Measurements from ENCODE around the gene PRRC2A. TPM values are rescaled to one million over a fixed set of nuclear protein-coding genes. Genes with fewer than 3 reads are reported as not detected.

PRRC2A gene
- total RNA-seq, 1 donor from 2014 or later = 76.9 TPM

DNA sequence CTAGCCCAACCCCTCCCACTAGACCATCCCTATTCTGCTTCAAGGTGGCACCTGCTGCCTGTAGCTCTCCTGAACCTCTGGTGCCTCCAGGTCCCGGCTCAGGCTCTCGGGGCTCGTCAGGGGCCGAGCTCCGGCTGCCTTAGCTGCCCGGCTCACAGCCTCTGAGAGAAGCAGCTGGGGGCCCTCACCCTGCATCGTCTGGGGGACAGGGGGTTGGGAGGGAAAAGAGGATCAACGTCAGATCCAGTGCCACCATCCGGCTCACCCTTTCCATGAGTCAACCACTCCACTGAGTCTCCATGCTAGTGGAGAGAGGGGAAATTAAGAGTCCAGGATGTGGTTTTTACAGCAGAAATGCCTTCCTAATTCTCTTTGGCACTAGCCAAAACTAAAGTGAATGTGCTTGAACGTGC lies 18.9 kb downstream of the PRRC2A start:
- DNase-seq = no peak
- intact Hi-C loops (cut with micrococcal nuclease) = no loop called here

DNA sequence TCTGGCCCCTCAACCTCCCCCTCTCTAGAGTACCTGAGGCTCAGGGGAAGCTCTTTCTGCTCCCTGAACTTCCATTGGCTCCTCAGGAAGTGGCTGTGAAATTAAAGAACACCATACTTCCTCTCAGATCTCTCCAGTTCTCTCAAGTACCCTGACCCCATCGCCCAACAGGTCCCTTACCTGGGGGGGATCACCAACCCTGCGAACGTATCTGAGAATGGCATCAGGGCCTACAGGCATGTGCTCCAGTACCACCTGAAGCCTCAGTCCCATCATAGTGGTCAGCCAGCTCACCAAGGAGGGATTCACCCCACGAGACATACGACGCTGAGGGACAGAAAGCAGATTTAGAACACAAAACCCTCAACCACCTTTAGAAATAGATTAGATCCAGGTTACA lies 20.1 kb downstream of the PRRC2A start:
- ATAC-seq = no peak
- intact Hi-C loops (cut with micrococcal nuclease) = no loop called here

More for the DNA sequence above, 18.9 kb downstream of the PRRC2A start:
- ATAC-seq = no peak

DNA sequence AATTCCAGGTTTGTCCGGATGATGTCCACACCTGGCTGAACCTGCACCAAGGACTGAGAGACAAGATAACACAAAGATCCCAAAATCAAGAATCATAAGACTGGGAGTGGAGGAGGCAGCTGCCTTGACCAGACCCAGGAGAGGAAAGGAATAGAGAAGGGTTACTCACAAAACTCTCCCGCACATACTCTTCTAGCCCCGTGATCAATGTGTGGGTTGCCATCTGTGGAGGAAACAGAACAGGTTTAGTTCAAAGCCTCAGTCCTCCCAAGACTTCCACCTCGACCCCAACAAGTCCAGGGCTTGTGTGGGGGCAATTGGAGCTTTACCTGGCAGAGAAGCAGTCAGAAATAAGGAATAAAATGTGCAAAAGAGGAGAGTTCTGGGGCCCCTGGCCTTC lies 20.9 kb downstream of the PRRC2A start:
- intact Hi-C loops (cut with micrococcal nuclease) = no loop called here
- DNase-seq (no peak), ATAC-seq (no peak)

More for the DNA sequence above, 20.1 kb downstream of the PRRC2A start:
- no peak for DNase-seq

DNA sequence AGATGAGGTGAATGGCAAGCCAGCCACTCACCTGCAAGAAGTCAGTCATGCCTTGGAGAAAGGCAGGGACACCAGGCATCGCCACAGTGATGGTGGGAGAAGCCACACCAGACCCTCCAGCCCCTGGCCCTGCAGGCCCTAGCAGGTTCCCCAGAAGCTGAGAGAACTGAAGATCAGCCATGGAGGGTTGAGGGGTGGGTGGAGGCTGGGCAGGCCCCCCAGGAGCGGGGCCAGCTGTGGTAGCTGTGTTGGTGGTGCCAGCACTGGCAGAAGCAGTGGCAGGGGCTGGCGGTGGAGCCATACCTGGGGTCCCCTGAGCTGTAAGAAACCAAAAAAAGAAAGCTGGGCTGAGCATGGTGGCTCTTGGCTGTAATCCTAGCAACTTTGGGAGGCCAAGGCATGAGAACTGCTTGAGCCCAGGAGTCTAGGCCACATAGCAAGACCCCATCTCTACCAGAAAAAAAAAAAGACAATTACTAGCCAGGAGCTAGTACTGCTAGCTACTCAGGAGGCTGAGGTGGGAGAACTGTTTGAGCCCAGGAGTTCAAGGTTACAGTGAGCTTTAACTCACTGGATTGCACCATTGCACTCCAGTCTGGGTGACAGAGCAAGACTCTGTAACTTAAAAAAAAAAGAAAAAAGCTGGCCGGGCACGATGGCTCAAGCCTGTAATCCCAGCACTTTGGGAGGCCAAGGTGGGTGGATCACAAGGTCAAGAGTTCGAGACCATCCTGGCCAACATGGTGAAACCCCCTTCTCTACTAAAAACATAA lies 22.5 kb downstream of the PRRC2A start:
- ATAC-seq (no peak), DNase-seq (no peak)
- intact Hi-C loops (cut with micrococcal nuclease) = no loop called here

DNA sequence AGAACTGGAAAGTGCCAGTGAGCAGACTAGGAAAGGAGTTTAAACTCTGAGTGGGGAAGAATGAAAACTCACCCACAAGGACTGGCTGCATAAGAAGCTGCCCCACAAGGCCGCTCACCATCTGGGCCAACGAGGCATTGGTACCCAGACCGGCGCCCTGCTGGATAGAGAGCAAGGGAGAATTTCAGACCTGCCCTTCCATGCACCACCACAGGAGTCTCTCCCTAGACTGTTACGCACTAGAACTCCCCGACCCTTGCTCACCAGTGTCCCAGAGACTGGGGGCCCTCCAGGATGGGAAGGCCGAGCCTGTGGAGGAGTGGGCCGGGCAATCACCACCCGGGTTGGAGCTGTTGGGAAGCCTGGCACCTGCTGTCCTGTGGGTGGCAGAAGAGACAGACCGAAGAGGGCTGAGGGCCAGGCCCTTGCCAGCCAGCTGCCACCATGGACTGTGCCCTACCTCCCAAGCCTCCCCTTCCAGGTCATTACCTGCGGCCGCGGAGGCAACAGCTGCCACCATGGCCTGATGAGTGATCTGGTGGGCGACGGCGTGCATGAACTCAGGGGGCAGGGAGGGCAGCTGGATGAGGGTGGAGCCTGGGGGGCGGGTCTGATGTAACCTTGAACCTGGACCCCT lies 23.4 kb downstream of the PRRC2A start:
- ATAC-seq (no peak), DNase-seq (no peak)
- intact Hi-C loops (cut with micrococcal nuclease) = no loop called here

DNA sequence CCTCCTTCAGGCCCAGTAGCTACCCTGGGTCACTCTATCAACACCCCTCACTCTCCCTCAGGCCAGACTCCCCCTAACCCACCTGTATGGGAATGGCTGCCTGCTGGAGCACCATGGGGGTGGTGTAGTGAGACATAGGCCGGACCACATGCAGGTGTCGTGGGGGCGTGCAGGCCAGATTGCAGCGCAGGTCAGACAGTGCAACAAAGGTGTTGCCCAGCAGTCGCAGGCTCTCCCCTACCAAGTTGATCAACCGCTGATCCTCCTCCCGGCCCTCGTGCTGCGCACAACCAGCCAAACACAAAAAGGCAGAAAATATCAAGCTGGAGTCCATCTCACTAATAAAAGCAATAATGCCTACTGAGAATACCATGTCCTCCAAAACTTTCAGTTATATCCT lies 24.8 kb downstream of the PRRC2A start:
- DNase-seq (no peak), ATAC-seq (no peak)
- intact Hi-C loops (cut with micrococcal nuclease) = no loop called here

DNA sequence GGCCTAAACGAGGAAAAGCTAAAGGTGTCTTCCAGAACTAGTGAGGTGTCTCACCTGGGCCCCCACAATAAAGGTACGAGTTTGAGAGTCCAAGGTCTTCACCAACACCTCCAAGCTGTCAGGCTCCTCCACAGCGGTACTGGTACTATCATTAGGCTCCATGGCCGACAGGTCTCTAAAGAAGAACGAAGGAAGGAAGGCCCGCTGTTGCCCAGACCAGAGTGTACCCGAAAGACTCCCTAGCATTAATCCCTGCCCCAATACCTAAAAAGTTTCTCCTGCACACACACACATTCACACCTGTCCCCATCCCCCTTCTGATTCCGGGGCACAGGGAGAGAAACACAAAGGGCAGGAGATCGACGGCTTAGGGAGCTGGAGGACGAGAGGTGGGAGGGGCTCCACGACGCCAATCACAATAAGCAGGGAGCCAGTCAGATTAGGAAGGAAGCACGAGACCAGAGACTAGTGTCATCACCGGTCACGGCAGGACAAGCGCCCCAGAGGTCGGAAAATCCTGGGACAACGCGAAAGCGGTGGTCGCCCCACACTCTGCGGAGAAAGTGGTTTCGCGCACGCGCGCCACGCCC lies 31.2 kb downstream of the PRRC2A start:
- ATAC-seq (peak; percentile 72), DNase-seq (no peak)
- intact Hi-C loops (cut with micrococcal nuclease) = no loop called here

DNA sequence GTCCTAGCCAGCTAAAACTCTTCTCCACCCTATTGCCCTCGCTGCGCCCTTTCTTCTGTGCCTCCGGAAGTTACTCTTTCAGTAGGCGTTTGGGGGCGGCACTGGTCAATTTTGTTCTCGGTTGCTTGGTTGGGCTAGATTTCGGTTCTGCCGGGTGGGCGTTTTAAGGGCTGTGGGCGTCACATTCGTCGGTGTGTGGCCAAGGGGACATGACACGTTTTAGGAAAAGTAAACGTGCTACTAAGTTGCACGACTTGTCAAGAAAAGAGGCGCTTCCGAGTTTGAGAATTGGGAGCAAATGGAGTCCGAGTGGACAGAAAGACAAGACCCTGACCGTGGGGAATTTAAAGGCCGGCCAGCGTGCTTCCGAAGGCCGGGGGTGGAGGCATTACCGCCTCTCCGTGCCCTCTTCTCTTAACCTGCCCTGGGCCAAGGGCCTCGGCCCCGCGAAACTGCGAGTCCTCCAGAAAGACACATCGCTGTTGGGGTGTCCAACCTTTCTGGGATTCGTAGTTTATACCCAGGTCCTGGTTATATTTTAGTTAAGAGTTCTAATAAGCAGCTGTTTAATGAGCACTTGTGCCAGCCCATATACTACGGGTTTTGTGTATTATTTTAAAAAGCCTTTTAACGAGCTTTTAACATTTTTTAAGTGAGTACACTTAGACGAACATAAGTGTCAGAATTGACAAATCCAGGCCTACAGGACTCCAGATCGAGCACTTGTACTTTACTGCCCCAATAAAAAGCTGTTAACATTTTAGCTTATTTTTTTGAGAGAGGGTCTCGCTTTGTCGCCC lies 32.6 kb downstream of the PRRC2A start:
- intact Hi-C loops (cut with micrococcal nuclease) = no loop called here
- DNase-seq = peak; percentile 86

DNA sequence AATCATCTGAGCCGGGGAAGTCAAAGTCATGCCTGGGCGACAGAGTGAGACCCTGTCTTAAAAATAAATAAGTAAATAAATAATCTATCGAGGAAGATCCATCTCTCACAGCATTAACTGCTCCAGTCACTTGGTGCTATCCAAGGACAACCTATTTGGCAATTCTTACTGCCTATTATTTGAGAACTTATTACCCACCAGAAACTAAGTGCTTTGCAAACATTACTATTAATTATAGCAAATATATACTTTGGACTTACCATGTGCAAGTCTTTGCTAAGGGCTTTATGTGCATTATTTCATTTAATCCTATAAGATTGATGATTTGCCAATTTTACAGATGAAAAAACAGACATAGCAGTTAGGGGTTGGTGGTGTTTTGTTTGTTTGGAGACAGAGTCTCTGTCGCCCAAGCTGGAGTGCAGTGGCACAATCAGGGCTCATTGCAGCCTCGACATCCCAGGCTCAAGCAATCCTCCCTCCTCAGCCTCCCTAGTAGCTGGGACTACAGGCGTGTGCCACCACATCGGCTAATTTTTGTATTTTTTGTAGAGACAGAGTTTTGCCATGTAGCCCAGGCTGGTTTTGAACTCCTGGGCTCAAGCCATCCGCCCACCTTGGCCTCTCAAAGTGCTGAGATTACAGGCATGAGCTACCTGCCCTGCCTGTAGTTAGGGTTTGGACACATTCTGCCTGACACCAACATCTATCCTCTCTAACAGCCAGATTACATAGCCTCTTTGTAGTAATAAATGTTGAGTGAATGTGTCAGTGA lies 34.2 kb downstream of the PRRC2A start:
- no peak for ATAC-seq
- intact Hi-C loops (cut with micrococcal nuclease) = no loop called here
- no peak for DNase-seq

More for the DNA sequence above, 32.6 kb downstream of the PRRC2A start:
- peak; percentile 79 for ATAC-seq

DNA sequence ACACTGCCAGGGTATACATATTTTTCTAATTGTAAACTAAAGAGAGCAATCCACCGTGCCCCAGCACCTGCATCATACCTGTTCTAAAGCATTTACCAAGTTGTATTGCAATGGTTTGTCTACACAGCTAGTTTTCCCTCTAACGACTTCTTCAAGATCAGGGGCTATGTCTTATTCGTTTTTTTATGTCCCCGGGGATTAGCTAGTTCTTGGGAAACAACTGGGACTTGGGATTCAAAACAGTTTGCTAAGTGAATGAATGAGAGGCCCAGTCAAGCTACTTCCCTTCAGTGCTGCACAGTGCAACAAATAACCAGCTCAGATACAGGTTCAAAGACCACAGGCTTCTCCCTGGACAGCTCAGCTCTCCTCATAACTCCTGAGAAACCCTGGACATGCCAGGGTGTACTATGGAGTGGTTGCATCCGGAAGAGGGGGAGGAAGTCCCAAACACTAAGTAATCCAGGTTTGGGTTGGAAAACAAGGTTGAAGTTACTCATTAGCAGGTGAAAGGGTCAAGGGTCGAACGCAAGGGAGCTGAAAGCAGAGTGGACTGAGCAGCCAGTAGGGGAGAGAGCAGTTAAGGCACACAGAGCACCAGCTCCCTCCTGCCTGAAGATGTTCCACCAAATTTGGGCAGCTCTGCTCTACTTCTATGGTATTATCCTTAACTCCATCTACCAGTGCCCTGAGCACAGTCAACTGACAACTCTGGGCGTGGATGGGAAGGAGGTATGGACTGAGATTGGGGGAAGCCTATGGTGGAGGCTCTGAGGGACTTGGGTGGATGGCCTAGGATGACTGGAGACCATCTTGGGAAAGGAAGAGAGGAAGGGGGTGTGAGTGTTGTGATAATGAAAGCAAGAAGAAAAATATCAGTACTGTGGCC lies 35.1 kb downstream of the PRRC2A start, which contains the start of gene APOM:
TSS of gene APOM (plus strand) at position 546 of the 889 bp plus-strand sequence. CDS start at position 619, 73 bp downstream.
- ATAC-seq (no peak), DNase-seq (no peak)
- intact Hi-C loops (cut with micrococcal nuclease) = no loop called here

DNA sequence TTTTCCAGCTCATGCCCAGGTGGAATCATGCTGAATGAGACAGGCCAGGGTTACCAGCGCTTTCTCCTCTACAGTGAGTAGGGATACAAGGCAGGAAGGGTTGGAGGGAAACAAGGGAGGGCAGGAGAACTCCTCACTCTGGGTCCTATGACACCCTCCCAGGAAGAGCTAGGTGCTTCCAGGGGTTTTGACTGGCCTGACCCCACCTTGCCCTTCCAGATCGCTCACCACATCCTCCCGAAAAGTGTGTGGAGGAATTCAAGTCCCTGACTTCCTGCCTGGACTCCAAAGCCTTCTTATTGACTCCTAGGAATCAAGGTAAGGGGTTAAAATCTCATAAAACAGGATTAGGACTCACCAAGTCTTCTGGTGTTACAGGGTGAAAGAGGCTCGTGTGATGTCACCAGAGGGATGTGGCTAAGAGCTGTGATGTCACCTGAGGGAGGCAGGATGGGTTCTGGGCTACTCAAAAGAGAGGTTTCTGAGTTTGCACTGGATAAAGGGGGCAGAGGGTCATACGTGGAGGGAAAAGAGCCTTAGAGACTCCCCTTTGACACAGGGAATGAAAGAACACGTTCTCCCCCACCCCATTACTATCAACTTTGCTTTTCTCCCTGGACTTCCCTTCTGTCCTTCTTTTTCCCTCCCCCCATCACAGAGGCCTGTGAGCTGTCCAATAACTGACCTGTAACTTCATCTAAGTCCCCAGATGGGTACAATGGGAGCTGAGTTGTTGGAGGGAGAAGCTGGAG lies 37.1 kb downstream of the PRRC2A start:
- no peak for DNase-seq
- no peak for ATAC-seq
- intact Hi-C loops (cut with micrococcal nuclease) = no loop called here

DNA sequence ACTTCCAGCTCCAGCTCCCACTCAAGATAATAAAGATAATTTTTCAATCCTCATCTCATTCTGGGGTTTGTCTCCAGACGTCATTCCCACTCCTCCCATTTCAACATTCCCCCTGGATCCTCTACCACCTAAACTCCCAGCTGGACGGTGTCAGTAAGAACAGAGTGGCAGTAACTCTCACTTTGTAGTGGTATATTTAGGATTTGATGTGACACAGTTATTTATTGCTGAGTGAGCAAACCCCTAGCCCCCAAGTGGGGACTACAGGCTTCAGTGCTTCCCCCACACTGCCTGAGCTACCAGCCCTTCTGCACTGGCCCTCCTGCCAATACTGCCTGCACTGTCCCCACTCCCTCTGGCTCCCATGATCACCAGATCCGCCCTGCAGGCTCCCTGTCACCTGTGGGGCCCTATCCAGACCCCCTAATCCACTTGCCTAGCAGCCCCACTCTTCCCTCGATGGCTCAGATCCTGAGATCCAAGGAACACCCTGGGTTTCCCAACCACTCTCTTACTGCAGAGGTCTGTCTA lies 37.7 kb downstream of the PRRC2A start:
- ATAC-seq (no peak), DNase-seq (no peak)
- intact Hi-C loops (cut with micrococcal nuclease) = no loop called here

DNA sequence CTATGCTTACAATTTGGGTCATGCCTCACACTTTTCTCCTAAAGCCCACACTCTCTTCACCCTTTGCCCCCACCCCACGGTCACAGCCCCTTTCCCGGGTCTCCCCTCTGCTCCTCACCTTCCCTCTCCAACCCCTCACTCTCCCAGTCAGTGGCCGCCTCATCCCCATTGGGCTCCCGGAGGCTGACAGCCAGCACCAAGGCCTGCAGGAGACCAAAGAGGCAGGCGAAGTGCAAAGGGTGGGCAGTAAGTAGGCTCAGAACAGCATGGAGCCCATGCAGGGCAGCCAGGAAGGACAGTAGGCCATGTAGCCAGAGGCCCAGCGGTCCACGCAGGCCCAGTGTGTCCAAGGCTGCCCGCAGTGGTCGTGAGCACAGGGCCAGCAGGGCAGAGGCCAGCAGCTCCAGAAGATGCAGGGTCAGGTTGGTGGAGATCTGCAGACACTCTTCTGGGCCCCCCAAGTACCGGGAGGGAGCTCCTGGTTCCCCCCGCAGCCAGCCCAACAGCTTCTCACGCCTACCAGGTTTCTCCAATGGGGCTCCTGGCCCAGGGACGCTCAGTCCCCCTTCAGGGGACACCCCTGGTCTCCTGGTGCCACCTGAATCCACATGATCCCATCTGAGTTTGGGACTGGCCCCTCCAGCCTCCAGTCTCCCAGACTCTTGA lies 38.6 kb downstream of the PRRC2A start:
- no peak for ATAC-seq
- intact Hi-C loops (cut with micrococcal nuclease) = no loop called here

DNA sequence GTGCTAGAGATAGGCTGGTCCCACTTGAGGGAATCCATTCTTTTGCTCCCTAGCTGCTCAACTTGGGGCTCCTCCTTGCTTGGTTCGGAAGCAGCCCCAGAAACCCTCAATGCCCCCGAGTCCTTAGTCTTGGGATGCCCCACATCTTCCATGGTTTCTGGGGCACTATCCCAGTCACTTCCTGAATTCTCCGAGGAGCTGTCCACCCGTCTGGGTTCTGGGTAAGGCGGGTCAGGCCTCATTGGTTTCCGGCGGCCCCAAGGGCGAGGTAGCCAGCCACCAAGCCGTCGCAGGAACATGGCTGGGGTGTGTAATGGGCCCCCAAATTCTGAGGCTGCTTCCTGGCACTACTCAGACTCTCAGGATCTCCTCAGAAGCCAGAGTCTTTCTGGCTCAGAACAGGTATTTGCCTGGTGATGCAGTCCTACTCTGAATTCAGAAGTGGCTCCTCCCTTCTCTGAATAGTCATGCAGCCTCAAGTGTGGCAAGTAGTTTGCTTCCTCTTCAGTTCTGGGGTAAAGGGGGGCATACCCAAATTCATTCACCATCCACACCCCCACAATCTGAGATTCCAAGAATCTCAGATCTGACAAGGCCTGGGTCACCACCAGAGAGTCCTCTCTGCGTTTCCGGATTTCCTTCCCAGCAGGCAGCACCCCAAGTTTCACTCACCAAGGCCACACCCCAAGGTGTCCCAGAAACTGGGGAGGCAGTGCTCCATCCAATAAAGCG lies 39.3 kb downstream of the PRRC2A start:
- intact Hi-C loops (cut with micrococcal nuclease) = no loop called here
- ATAC-seq = peak; percentile 2

More for the DNA sequence above, 38.6 kb downstream of the PRRC2A start:
- no peak for DNase-seq

DNA sequence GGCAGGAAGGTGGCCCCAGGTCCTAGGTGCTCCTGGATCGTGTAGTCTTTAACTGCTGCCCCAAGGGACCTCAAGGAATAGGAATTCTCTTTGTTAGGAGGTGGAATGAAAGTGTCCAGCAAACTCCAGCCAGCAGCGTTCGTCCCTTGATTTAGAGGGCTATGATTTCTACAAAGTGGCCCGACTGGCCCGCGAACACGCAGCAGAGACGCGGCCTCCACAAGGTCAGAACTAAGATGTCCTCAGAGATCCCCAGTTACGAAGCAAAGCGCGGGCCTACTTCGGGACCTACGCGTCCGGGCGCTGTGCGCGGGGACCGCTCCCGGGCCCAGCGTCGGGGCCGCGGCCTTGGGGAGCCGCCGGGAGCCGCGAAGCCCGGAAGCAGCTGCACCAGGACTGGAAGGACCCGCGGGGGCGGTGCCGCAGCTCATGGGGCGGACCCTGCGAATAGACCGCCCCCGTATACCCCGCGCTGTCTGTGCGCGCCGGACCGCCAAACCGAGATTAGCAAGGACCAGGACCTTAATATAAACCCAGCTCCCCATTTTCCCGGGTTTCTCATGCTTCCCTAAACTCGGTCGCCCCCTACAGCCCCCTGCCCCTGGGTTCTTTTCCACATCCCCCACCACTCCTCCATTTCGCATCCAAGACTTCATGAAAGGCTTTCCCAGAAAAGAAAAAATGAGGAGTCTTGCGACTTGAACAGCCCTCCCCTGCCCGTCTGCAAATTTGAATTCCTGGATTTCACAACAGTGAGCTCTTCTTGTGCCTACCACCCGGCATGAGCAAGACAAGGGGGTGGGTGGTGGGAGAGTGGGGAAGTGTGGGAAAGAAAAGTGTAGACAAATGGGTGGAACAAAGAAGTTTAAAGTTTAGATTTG lies 40.1 kb downstream of the PRRC2A start, which contains the start of gene C6orf47:
TSS of gene C6orf47 (minus strand) at position 398 of the 881 bp plus-strand sequence. CDS start 831 bp downstream, outside the sequence.
- DNase-seq (peak; percentile 94), ATAC-seq (peak; percentile 79)
- intact Hi-C loops (cut with micrococcal nuclease) = no loop called here

More for the DNA sequence above, 39.3 kb downstream of the PRRC2A start:
- DNase-seq = no peak

Measured in left ventricle myocardium superior (tissue), 1 donor.